Stomach smooth muscle (tissue), 2 donors: Measurements from ENCODE around the gene CREB3L2.
"Not testable (repeated sequence)": the region's sequence is repeated elsewhere in the genome, so short reads cannot be mapped to it uniquely, and the experiment has no call there.

Experiments used
- H3K27ac ChIP-seq: one replicate; pipeline ENCODE4 v1.7.0; 2013; ENCODE audit warnings: mild to moderate bottlenecking, low read length, inconsistent platforms
- H3K27me3 ChIP-seq, 2 donors: one replicate each; pipeline ENCODE4 v1.7.0; 2013; ENCODE audit warnings: low read length in 2 of 2; ENCODE audit not compliant: insufficient read depth in 2 of 2, control insufficient read depth in 1 of 2
- H3K36me3 ChIP-seq, 2 donors: one replicate each; pipeline ENCODE4 v1.7.0; 2013; ENCODE audit warnings: low read length in 2 of 2; ENCODE audit not compliant: control insufficient read depth in 2 of 2, insufficient read depth in 2 of 2
- H3K4me1 ChIP-seq: one replicate; pipeline ENCODE4 v1.7.0; 2013; ENCODE audit warnings: low read length; ENCODE audit not compliant: control insufficient read depth, insufficient read depth
- H3K4me3 ChIP-seq, 2 donors: one replicate each; pipeline ENCODE4 v1.7.0; 2013; ENCODE audit warnings: low read length in 2 of 2
- H3K9ac ChIP-seq, 2 donors: one replicate each; pipeline ENCODE4 v1.7.0; 2013; ENCODE audit warnings: low read length in 2 of 2, mild to moderate bottlenecking in 1 of 2
- H3K9me3 ChIP-seq, 2 donors: one replicate each; pipeline ENCODE4 v1.7.0; 2013; ENCODE audit warnings: low read length in 2 of 2; ENCODE audit not compliant: control insufficient read depth in 2 of 2
- donor health status: healthy.
- donor health status: Pancreatic carcinoma.

Gene CREB3L2

GRCh38 chr7:137969828-137970227 lies 32.1 kb downstream of the CREB3L2 start:
- Histone ChIP-seq H3K4me1 (peaks cover 31% of the 10 kb centered on the region), H3K36me3 (no peaks in the 10 kb centered on the region), H3K27ac (no peak overlapping the region), H3K9ac (no peak overlapping the region), H3K27me3 (no peaks in the 10 kb centered on the region), H3K9me3 (no peaks in the 10 kb centered on the region), H3K4me3 (no peak overlapping the region)

DNA sequence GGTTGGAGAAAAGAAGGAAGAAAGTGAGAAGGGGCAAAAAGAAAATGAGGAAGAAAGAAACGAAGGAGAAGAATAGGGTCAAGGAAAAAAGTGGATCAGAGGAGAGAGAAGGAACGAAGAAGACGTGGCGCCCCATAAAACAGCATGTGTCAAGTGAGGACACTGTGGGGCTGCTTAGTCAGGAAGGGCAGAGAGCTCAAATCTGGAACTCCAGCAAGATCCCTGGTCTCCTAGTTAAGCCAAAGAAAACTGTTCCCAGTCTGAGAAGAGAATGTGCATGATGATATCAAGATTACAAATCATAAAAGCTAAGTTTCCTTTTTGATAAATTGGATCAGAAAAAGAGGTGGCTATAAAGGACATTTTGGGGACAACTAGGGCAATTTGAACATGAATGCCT lies 33.0 kb downstream of the CREB3L2 start:
- H3K4me3 ChIP-seq: no peak overlapping the region
- no peak overlapping the region for H3K27ac ChIP-seq
- H3K27me3 ChIP-seq: no peaks in the 10 kb centered on the region
- H3K9me3 ChIP-seq: no peaks in the 10 kb centered on the region
- H3K4me1 ChIP-seq: peaks cover 24% of the 10 kb centered on the region
- H3K9ac ChIP-seq: no peak overlapping the region
- no peaks in the 10 kb centered on the region for H3K36me3 ChIP-seq

- H3K27me3 ChIP-seq, H3K9ac ChIP-seq, H3K4me3 ChIP-seq, H3K9me3 ChIP-seq, H3K27ac ChIP-seq, H3K36me3 ChIP-seq: not testable (repeated sequence)
- H3K4me1 ChIP-seq: peaks cover 19% of the 10 kb centered on the region
Observed at GRCh38 chr7:137968339-137968738, 33.5 kb downstream of the CREB3L2 start.

DNA sequence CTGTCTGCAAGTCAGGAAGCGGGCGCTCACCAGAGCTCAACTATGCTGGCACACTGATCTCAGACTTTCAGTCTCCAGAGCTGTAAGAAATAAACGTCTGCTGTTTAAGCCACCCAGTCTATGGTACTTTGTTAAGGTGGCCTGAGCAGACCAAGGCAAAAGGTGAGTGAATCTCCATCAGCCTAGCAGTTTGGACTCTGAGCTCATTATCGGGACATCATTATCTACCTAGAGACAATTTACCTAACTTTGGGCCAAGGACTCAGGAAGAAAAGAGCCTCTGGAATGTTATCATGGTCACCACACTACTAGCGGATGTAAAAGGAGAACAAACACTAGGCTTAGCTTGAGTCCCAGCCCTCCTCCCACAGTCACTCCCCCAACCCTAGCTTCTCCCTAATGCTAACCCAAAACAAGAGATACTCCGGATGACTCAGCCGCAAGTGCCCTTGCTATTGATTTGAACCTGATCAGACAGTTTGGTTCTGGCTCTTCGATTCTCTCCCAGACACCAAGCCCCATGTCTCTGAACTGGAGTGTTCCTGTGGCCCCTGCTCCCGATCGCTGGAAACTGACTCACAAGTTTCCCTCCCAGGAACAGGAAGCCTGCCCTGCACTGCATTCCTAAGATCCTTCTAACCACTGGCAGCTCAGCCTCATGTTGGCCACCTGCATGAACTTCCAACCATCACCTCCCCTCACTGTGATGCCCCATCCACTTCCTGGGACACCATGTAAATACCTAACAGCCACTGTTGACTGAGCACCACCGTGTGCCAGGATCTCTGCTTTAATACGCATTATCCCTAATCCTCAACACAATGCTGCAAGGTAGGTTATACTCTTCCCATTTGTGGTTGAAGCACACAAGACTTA lies 34.5 kb downstream of the CREB3L2 start:
- H3K4me1 ChIP-seq: peaks cover 13% of the 10 kb centered on the region
- no peak overlapping the region for H3K4me3 ChIP-seq
- no peak overlapping the region for H3K9ac ChIP-seq

DNA sequence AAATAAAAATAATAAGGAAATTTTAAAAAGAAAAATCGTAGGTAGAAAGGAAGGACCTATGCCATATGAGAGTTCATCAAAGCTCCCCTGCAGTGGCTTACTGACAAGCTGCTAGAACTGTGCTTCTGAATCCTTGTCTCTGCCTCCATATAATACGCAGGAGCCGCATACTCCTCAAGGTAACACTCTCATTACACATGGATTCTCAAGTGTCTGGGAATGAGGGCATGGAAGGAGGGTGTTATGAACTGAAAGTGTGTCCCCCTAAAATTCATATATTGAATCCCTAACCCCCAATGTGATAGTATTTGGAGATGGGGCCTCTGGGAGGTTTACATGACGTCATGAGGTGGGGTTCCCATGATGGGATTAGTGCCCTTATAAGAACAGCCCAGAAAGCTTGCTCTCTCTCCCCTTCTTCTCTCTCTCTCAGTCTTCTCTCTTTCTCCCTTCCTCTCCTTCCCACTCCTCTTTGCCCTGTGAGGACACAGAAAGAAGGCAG lies 35.2 kb downstream of the CREB3L2 start:
- H3K4me1 ChIP-seq: peaks cover 16% of the 10 kb centered on the region
- H3K9me3 ChIP-seq: no peaks in the 10 kb centered on the region
- H3K36me3 ChIP-seq: peaks cover 0 to 2% of the 10 kb centered on the region in 2 donors
- H3K27ac ChIP-seq: no peak overlapping the region
- no peaks in the 10 kb centered on the region for H3K27me3 ChIP-seq
- no peak overlapping the region for H3K9ac ChIP-seq
- H3K4me3 ChIP-seq: no peak overlapping the region

More for the DNA sequence above, 34.5 kb downstream of the CREB3L2 start:
- H3K36me3 ChIP-seq: peaks cover 0 to 2% of the 10 kb centered on the region in 2 donors
- no peak overlapping the region for H3K27ac ChIP-seq
- no peaks in the 10 kb centered on the region for H3K9me3 ChIP-seq
- no peaks in the 10 kb centered on the region for H3K27me3 ChIP-seq

DNA sequence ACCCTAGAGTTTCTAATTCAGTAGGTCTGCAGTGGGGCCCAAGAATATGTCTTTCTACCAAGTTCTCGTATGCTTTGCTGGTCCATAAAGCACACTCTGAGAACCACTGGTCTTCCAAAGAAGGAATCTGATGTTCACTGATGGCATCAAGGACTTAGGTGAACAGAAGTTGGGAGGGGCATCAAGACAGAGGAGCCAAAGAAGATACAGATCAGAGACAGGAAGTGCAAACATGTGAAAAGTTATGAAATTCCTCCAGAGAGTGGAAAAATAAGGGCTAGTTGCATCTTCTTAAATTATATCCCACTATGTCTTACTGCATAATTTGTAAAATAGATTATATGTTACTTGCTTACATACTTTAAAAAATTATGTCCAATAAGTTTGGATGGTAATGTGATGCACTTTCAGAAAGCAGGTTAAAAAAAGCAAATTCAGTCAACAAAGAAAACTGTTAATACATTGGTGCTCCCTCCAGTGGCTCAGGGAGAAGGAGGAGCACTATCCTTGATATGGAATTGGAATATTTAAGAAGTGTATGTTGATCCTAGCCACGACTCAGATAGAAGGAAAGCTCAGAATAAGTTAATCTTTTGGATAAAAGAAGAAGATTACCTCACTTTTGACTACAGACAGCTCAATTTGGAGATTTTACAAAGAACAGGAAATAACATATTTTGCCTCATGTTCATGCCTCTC lies 35.8 kb downstream of the CREB3L2 start:
- Histone ChIP-seq H3K4me3 (no peak overlapping the region), H3K27ac (no peak overlapping the region), H3K27me3 (no peaks in the 10 kb centered on the region), H3K36me3 (peaks cover 0 to 2% of the 10 kb centered on the region in 2 donors), H3K9me3 (no peaks in the 10 kb centered on the region), H3K9ac (no peak overlapping the region), H3K4me1 (peaks cover 17% of the 10 kb centered on the region)

- H3K36me3 ChIP-seq: peaks cover 0 to 2% of the 10 kb centered on the region in 2 donors
- H3K27me3 ChIP-seq: no peaks in the 10 kb centered on the region
- no peaks in the 10 kb centered on the region for H3K9me3 ChIP-seq
- H3K4me1 ChIP-seq: peaks cover 10% of the 10 kb centered on the region
- H3K4me3 ChIP-seq: no peak overlapping the region
- H3K27ac ChIP-seq: no peak overlapping the region
- H3K9ac ChIP-seq: no peak overlapping the region
Observed at GRCh38 chr7:137964824-137965545, 36.9 kb downstream of the CREB3L2 start.

DNA sequence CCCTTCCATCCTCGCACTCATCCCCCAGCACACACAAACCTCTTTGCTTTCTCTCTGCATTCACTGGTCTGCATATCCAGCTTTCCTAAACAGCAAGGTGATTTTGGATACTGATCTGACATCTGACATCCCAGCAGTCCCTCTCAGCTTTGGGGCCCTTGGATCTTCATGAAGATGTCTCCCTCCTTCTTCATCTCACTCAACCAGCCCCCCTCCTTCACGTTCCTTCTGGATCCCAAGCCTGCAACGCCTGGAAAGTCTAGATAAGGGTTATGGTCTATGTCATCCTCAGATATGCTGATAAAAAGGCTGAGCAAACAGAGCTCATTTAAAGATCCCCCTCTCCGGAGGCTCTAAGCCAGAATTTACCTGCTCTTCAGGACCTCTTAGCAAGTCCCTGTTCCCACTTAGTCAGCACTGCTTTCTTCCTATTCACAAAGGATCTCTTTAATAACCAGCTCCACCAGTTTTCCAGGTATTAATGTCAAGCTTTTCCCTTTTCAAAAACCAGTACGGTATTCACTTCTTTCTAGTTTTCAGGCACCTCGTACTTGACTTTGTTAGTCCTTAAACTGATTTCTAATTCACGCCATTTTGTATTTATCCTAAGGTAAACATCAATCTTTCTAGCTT lies 38.9 kb downstream of the CREB3L2 start:
- Histone ChIP-seq H3K4me1 (peaks cover 15% of the 10 kb centered on the region), H3K9ac (no peak overlapping the region), H3K4me3 (no peak overlapping the region), H3K27me3 (no peaks in the 10 kb centered on the region), H3K27ac (no peak overlapping the region), H3K9me3 (no peaks in the 10 kb centered on the region), H3K36me3 (peaks cover 0 to 2% of the 10 kb centered on the region in 2 donors)

DNA sequence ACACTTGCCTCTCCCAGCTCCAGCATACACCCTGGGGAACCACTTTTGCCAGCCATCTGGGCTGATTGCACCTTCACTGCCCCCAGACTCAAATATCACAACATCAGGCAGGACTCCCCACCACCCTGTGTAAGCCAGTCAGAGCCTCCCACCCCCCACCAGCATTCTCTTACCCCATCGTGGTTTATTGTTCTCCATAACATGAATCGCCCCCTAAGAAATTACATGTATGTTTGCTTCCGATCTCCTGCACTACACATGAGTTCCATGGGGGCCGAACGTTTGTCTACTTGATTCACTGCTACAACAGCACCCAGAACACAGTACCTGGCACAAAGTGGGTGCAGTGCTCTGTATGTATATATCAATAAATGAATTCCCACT lies 39.4 kb downstream of the CREB3L2 start:
- H3K9me3 ChIP-seq: no peaks in the 10 kb centered on the region
- peaks cover 13% of the 10 kb centered on the region for H3K4me1 ChIP-seq
- no peak overlapping the region for H3K9ac ChIP-seq
- no peaks in the 10 kb centered on the region for H3K27me3 ChIP-seq
- no peak overlapping the region for H3K27ac ChIP-seq
- no peak overlapping the region for H3K4me3 ChIP-seq
- H3K36me3 ChIP-seq: peaks cover 0 to 2% of the 10 kb centered on the region in 2 donors
